Common myeloid progenitor, CD34-positive (primary cell): ENCODE data around the gene MANEAL.

Source experiments
- CTCF ChIA-PET: fragments of 350-600 bp; sonication (Branson Sonifier 250); formaldehyde crosslinking; loops from one replicate; lab custom pipeline; 2021; ENCODE audit warnings: antibody characterized with exemption; lab: Charles Lee
- POLR2A ChIA-PET: fragments of 350-600 bp; sonication (Branson Sonifier 250); formaldehyde crosslinking; loops from one replicate; lab custom pipeline; 2021; ENCODE audit warnings: antibody characterized with exemption; lab: Charles Lee
- DNase-seq, 3 donors: peaks; one replicate each; pipeline versions ENCODE4 v3.0.0 to v3.0.0-alpha.2; 2013
- H3K27ac ChIP-seq, 2 experiments: 1 replicate in 1 of 2; 2 replicates in 1 of 2; pipeline ENCODE4 v1.7.0; 2013; ENCODE audit warnings: inconsistent platforms in 2 of 2, low read length in 2 of 2, mild to moderate bottlenecking in 2 of 2, low read depth in 1 of 2, moderate library complexity in 1 of 2; ENCODE audit not compliant: severe bottlenecking in 2 of 2, insufficient read depth in 1 of 2, poor library complexity in 1 of 2
- H3K27me3 ChIP-seq, 5 experiments: replicated peaks in 2 of 5; 1 replicate in 3 of 5; 2 replicates in 2 of 5; pipeline versions ENCODE4 v1.6.1 to v1.7.0; 2013; ENCODE audit warnings: low read length in 4 of 5, mild to moderate bottlenecking in 2 of 5, moderate library complexity in 2 of 5, inconsistent platforms in 1 of 5; ENCODE audit not compliant: insufficient read depth in 5 of 5, control insufficient read depth in 4 of 5
- H3K36me3 ChIP-seq, 4 experiments: 1 replicate in 2 of 4; 2 replicates in 2 of 4; pipeline versions ENCODE4 v1.6.1 to v1.7.0; 2013; ENCODE audit warnings: low read length in 3 of 4, control low read depth in 1 of 4, mild to moderate bottlenecking in 1 of 4; ENCODE audit not compliant: control insufficient read depth in 4 of 4, insufficient read depth in 4 of 4
- H3K4me1 ChIP-seq, 4 experiments: 1 replicate in 3 of 4; 2 replicates in 1 of 4; pipeline versions ENCODE4 v1.6.1 to v1.7.1; 2013; ENCODE audit warnings: low read length in 3 of 4, mild to moderate bottlenecking in 3 of 4, control low read depth in 1 of 4, inconsistent platforms in 1 of 4, moderate library complexity in 1 of 4; ENCODE audit not compliant: control insufficient read depth in 4 of 4, insufficient read depth in 4 of 4; ENCODE audit errors: control extremely low read depth in 1 of 4
- H3K4me3 ChIP-seq, 7 experiments: 1 replicate in 4 of 7; 2 replicates in 3 of 7; pipeline versions ENCODE4 v1.5.1 to v1.7.0; 2013; ENCODE audit warnings: mild to moderate bottlenecking in 7 of 7, low read length in 6 of 7, moderate library complexity in 6 of 7, inconsistent platforms in 2 of 7, low read depth in 2 of 7, control low read depth in 1 of 7; ENCODE audit not compliant: insufficient read depth in 4 of 7, control insufficient read depth in 1 of 7; ENCODE audit errors: extremely low read depth in 1 of 7
- H3K9me3 ChIP-seq, 5 experiments: 1 replicate in 4 of 5; 2 replicates in 1 of 5; pipeline versions ENCODE4 v1.6.1 to v1.7.1; 2013; ENCODE audit warnings: low read length in 4 of 5, mild to moderate bottlenecking in 2 of 5, inconsistent platforms in 1 of 5, low read depth in 1 of 5, moderate library complexity in 1 of 5; ENCODE audit not compliant: control insufficient read depth in 4 of 5, insufficient read depth in 2 of 5; ENCODE audit errors: control extremely low read depth in 1 of 5
- WGBS: methylation state at CpG from one replicate; pipeline ENCODE4 v1.1.5; 2013; ENCODE audit not compliant: insufficient coverage; 5-methylcytosine and 5-hydroxymethylcytosine counted together

Gene MANEAL

DNA sequence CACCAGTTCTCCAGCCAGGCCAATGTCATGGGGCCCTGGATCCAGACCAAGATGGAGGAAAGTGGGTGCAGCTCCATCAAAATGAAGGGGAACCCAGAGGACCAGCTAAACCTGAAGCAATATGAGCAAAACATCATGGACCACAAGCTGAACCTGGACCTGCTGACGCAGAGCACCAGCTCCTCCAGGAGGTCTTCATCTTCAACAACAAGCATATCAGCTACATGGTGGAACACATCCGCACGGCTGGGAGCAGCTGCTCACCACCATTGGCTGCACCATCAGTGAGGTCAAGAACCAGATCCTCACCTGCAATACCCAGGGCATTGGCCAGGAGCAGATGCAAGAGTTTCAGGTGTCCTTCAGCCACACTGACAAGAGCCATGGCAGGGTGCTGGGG lies 15.0 kb upstream of the MANEAL start:
- H3K27ac ChIP-seq = no peak overlapping the region
- ChIA-PET POLR2A (no interaction called here), CTCF (no interaction called here)
- H3K4me1 ChIP-seq = no peaks in the 10 kb centered on the region
- H3K36me3 ChIP-seq = no peaks in the 10 kb centered on the region
- H3K27me3 ChIP-seq = peaks cover 2 to 25% (median 3%) of the 10 kb centered on the region in 5 experiments
- 92% methylated on average over 3 of the region's 3 CpGs for WGBS
- DNase-seq = no peak
- peaks cover 0 to 2% (median 0%) of the 10 kb centered on the region in 5 experiments for H3K9me3 ChIP-seq
- no peak overlapping the region for H3K4me3 ChIP-seq

DNA sequence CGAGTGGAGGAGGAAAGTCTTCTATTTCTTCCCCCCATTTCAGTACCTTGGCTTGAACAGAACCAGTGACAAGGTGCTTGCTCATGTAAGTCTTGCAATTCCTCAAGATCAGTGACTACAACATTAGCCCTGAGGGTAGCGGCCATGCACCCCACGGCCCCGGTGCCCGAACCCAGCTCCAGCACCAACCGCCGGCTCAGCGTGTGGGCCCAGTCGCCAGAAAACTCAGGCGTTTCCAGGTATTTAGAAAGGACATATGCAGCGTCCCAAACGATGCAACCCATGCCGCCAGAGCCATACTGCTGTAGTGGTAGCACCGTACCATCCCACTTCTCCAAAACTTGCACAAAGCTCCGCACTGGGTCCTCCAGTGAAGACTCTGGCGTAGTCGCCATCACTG lies 11.2 kb upstream of the MANEAL start:
- no peaks in the 10 kb centered on the region for H3K36me3 ChIP-seq
- no peak for DNase-seq
- peaks cover 0 to 41% (median 7%) of the 10 kb centered on the region in 5 experiments for H3K27me3 ChIP-seq
- ChIA-PET CTCF (no interaction called here), POLR2A (no interaction called here)
- WGBS = 78% methylated on average over 14 of the region's 17 CpGs
- H3K9me3 ChIP-seq = no peaks in the 10 kb centered on the region
- H3K4me3 ChIP-seq = no peak overlapping the region
- no peak overlapping the region for H3K27ac ChIP-seq
- no peaks in the 10 kb centered on the region for H3K4me1 ChIP-seq

- peak overlapping the region in 2 of 7 experiments; percentile 11 to 76 for H3K4me3 ChIP-seq
- H3K36me3 ChIP-seq = no peaks in the 10 kb centered on the region
- WGBS = 44% methylated on average over 28 of the region's 36 CpGs
- no peak overlapping the region for H3K27ac ChIP-seq
- H3K9me3 ChIP-seq = no peaks in the 10 kb centered on the region
- peaks cover 0 to 18% (median 10%) of the 10 kb centered on the region in 4 experiments for H3K4me1 ChIP-seq
- DNase-seq = no peak
- CTCF ChIA-PET = no interaction called here
- POLR2A ChIA-PET = no interaction called here
- peaks cover 7 to 51% (median 28%) of the 10 kb centered on the region in 5 experiments for H3K27me3 ChIP-seq
Measured at GRCh38 chr1:37792943-37793686, 532 bp upstream of the MANEAL start.

- Histone ChIP-seq H3K4me3 (peak overlapping the region in 4 of 7 experiments; percentile 11 to 76 (median 52)), H3K27me3 (peaks cover 4 to 42% (median 28%) of the 10 kb centered on the region in 5 experiments), H3K9me3 (no peaks in the 10 kb centered on the region), H3K36me3 (peaks cover 0 to 4% (median under 1%) of the 10 kb centered on the region in 4 experiments), H3K27ac (no peak overlapping the region), H3K4me1 (peaks cover 0 to 18% (median 10%) of the 10 kb centered on the region in 4 experiments)
- 8% methylated on average over 38 of the region's 59 CpGs for WGBS
- DNase-seq = peak in 1 of 3 donors; percentile 8
- POLR2A ChIA-PET = interaction anchor here (2.2 kb wide), 1 partner anchor 13 kb away, joined by 9 read pairs; the partner anchor contains the start of genes C1orf122 and YRDC
- CTCF ChIA-PET = interaction anchor here (1.6 kb wide), 1 partner anchor 11 kb away, joined by 6 read pairs; no protein-coding TSS in a partner anchor
Measured at GRCh38 chr1:37794372-37795339, 1.0 kb downstream of the MANEAL start.

- H3K4me1 ChIP-seq = peaks cover 0 to 18% (median 10%) of the 10 kb centered on the region in 4 experiments
- ChIA-PET CTCF (interaction anchor here (1.6 kb wide), 1 partner anchor 10 kb away, joined by 6 read pairs; no protein-coding TSS in a partner anchor), POLR2A (interaction anchor here (0.7 to 2.2 kb wide), 2 partner anchors 12 to 75 kb away, joined by 3 to 9 read pairs; partner anchors contain the start of genes C1orf122 and YRDC)
- WGBS = 22% methylated on average over 17 of the region's 22 CpGs
- H3K4me3 ChIP-seq = no peak overlapping the region
- no peaks in the 10 kb centered on the region for H3K9me3 ChIP-seq
- peaks cover 4 to 38% (median 25%) of the 10 kb centered on the region in 5 experiments for H3K27me3 ChIP-seq
- H3K27ac ChIP-seq = no peak overlapping the region
- DNase-seq = peak in 2 of 3 donors; percentile 62 to 69
- peaks cover 0 to 6% (median 4%) of the 10 kb centered on the region in 4 experiments for H3K36me3 ChIP-seq
Measured at GRCh38 chr1:37795340-37796125, 1.9 kb downstream of the MANEAL start.

- peaks cover 8 to 21% (median 15%) of the 10 kb centered on the region in 4 experiments for H3K36me3 ChIP-seq
- 97% methylated on average over 3 of the region's 3 CpGs for WGBS
- H3K4me1 ChIP-seq = peaks cover 0 to 18% (median 10%) of the 10 kb centered on the region in 4 experiments
- no peak overlapping the region for H3K4me3 ChIP-seq
- CTCF ChIA-PET = interaction anchor here (1.3 kb wide), 1 partner anchor 10 kb away, joined by 3 read pairs; the partner anchor contains the start of genes C1orf122 and YRDC
- no peak overlapping the region for H3K27ac ChIP-seq
- H3K27me3 ChIP-seq = peaks cover 0 to 22% (median 12%) of the 10 kb centered on the region in 5 experiments
- POLR2A ChIA-PET = no interaction called here
- no peak for DNase-seq
- H3K9me3 ChIP-seq = no peaks in the 10 kb centered on the region
Measured at GRCh38 chr1:37797750-37798345, 4.2 kb downstream of the MANEAL start.
